Liver (tissue), 9 donors: Measurements from ENCODE around the gene ADRM1. TPM values are rescaled to one million over a fixed set of nuclear protein-coding genes. Genes with fewer than 3 reads are reported as not detected.

Experiments used
- DNase-seq: peaks from one replicate; pipeline ENCODE4 v3.0.0-alpha.2; 2017; ENCODE audit warnings: low spot score
- H3K27ac ChIP-seq, 2 donors: one replicate each; pipeline ENCODE4 v1.7.0; 2013; ENCODE audit warnings: inconsistent platforms in 2 of 2, low read length in 2 of 2, control low read depth in 1 of 2, low read depth in 1 of 2, mild to moderate bottlenecking in 1 of 2
- H3K27me3 ChIP-seq, 4 donors: one replicate each; pipeline versions ENCODE4 v1.6.1 to v1.7.0; 2013; ENCODE audit warnings: low read length in 3 of 4, inconsistent platforms in 1 of 4, mild to moderate bottlenecking in 1 of 4, moderate library complexity in 1 of 4; ENCODE audit not compliant: control insufficient read depth in 4 of 4, insufficient read depth in 4 of 4
- H3K36me3 ChIP-seq, 4 donors: one replicate each; pipeline versions ENCODE4 v1.6.1 to v1.7.0; 2013; ENCODE audit warnings: low read length in 3 of 4, mild to moderate bottlenecking in 3 of 4, low read depth in 1 of 4, moderate library complexity in 1 of 4; ENCODE audit not compliant: control insufficient read depth in 4 of 4, insufficient read depth in 3 of 4
- H3K4me1 ChIP-seq, 4 donors: one replicate each; pipeline versions ENCODE4 v1.6.1 to v1.7.0; 2013; ENCODE audit warnings: low read length in 3 of 4, mild to moderate bottlenecking in 3 of 4, moderate library complexity in 1 of 4; ENCODE audit not compliant: control insufficient read depth in 4 of 4, insufficient read depth in 4 of 4
- H3K4me3 ChIP-seq, 3 donors: one replicate each; pipeline versions ENCODE4 v1.6.1 to v1.7.0; 2013; ENCODE audit warnings: low read length in 3 of 3, control low read depth in 1 of 3, low read depth in 1 of 3, mild to moderate bottlenecking in 1 of 3
- H3K9ac ChIP-seq, 2 donors: one replicate each; pipeline ENCODE4 v1.7.0; 2013; ENCODE audit warnings: low read length in 2 of 2, mild to moderate bottlenecking in 2 of 2, moderate library complexity in 2 of 2, control low read depth in 1 of 2, low read depth in 1 of 2
- H3K9me3 ChIP-seq, 4 donors: one replicate each; pipeline versions ENCODE4 v1.6.1 to v1.7.0; 2013; ENCODE audit warnings: low read length in 3 of 4; ENCODE audit not compliant: control insufficient read depth in 4 of 4
- FOXA1 ChIP-seq: IDR thresholded peaks from 2 replicates; pipeline ENCODE4 v1.6.1; 2016; ENCODE audit warnings: antibody characterized with exemption
- FOXA2 ChIP-seq: IDR thresholded peaks from 2 replicates; pipeline ENCODE4 v1.6.1; 2016; ENCODE audit warnings: antibody characterized with exemption
- GABPA ChIP-seq, 2 donors: IDR thresholded peaks in 1 of 2; conservative IDR thresholded peaks in 1 of 2; 2 replicates each; pipeline ENCODE4 v1.6.1; 2016; ENCODE audit warnings: antibody characterized with exemption in 2 of 2, mild to moderate bottlenecking in 1 of 2, moderate library complexity in 1 of 2
- HNF4G ChIP-seq: IDR thresholded peaks from 2 replicates; pipeline ENCODE4 v1.6.1; 2016; ENCODE audit warnings: antibody characterized with exemption
- JUND ChIP-seq, 2 donors: IDR thresholded peaks; 2 replicates each; pipeline ENCODE4 v1.6.1; 2016; ENCODE audit warnings: antibody characterized with exemption in 2 of 2
- RAD21 ChIP-seq, 2 donors: IDR thresholded peaks; 2 replicates each; pipeline ENCODE4 v1.6.1; 2016; ENCODE audit warnings: antibody characterized with exemption in 2 of 2, mild to moderate bottlenecking in 2 of 2
- RXRA ChIP-seq, 2 donors: IDR thresholded peaks; 2 replicates each; pipeline ENCODE4 v1.6.1; 2017 to 2018; ENCODE audit warnings: antibody characterized with exemption in 2 of 2, mild to moderate bottlenecking in 1 of 2
- SP1 ChIP-seq: IDR thresholded peaks from 2 replicates; pipeline ENCODE4 v1.6.1; 2018; ENCODE audit warnings: antibody characterized with exemption, mild to moderate bottlenecking
- YY1 ChIP-seq: IDR thresholded peaks from 2 replicates; pipeline ENCODE4 v1.6.1; 2016; ENCODE audit warnings: antibody characterized with exemption, mild to moderate bottlenecking
- WGBS: extraction: QIAGEN DNeasy Blood & Tissue Kit; methylation state at CpG from one replicate; pipeline ENCODE4 v1.1.7; 2013; 5-methylcytosine and 5-hydroxymethylcytosine counted together
- polyA plus RNA-seq, 2 donors: library from polyadenylated mRNA; stranded (reverse) in 1 of 2; unstranded in 1 of 2; fragments of 200-250 nt in 1 of 2; fragments of >200 nt in 1 of 2; fragmentation: Nextera tagmentation in 1 of 2; extraction: Ambion mirVana in 1 of 2; gene quantifications; one replicate each; pipeline versions ENCODE4 v1.2.1 to v1.2.3, GENCODE V29; 2013 to 2015
- total RNA-seq, 2 donors: library from RNA; depleted of rRNA; stranded (reverse); fragments of >200 nt; gene quantifications; one replicate each; pipeline ENCODE4 v1.2.3, GENCODE V29; 2014
- TF ChIP-seq, protein P1 (sequence below): IDR thresholded peaks from 2 replicates; pipeline ENCODE4 v1.6.1; 2016; ENCODE audit warnings: antibody characterized with exemption, mild to moderate bottlenecking
- TF ChIP-seq, protein P2 (sequence below): fragments of 150-350 bp; IDR thresholded peaks from 2 replicates; pipeline ENCODE4 v1.5.1; 2017; ENCODE audit warnings: improper control_type of control experiment, low read depth, low read length; ENCODE audit not compliant: missing input control
- TF ChIP-seq, protein P3 (sequence below): IDR thresholded peaks from 2 replicates; pipeline ENCODE4 v1.6.1; 2016; ENCODE audit warnings: antibody characterized with exemption
- donor health status: healthy.
- donor health status: healthy.
- donor health status: healthy.
- donor health status: healthy.
- donor health status: healthy.

ADRM1 gene
- total and polyA plus RNA-seq, 4 donors = 45.3 to 91.0 (median 77.3) TPM

DNA sequence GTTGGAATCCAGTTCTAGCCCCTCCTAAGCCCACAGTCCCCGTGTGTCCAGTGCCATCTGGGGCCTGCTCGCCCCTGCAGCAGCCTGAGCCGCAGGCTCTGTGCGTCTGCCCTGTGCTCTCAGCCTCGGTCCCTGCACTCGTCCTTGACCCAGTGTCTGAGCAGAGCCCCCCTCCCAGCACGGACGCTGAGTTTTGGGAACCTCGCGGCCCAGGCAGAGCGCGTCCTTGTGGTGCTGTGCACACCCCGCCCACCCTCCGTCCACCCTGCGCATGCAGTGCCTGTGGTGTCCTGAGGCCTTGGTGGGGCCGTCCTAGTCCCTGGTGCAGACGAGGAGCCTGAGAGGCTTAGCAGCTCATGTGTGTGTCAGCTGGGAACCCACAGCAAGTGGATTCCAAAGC, 32.9 kb upstream of the ADRM1 start (continued):
- TF ChIP-seq, protein P1, sequence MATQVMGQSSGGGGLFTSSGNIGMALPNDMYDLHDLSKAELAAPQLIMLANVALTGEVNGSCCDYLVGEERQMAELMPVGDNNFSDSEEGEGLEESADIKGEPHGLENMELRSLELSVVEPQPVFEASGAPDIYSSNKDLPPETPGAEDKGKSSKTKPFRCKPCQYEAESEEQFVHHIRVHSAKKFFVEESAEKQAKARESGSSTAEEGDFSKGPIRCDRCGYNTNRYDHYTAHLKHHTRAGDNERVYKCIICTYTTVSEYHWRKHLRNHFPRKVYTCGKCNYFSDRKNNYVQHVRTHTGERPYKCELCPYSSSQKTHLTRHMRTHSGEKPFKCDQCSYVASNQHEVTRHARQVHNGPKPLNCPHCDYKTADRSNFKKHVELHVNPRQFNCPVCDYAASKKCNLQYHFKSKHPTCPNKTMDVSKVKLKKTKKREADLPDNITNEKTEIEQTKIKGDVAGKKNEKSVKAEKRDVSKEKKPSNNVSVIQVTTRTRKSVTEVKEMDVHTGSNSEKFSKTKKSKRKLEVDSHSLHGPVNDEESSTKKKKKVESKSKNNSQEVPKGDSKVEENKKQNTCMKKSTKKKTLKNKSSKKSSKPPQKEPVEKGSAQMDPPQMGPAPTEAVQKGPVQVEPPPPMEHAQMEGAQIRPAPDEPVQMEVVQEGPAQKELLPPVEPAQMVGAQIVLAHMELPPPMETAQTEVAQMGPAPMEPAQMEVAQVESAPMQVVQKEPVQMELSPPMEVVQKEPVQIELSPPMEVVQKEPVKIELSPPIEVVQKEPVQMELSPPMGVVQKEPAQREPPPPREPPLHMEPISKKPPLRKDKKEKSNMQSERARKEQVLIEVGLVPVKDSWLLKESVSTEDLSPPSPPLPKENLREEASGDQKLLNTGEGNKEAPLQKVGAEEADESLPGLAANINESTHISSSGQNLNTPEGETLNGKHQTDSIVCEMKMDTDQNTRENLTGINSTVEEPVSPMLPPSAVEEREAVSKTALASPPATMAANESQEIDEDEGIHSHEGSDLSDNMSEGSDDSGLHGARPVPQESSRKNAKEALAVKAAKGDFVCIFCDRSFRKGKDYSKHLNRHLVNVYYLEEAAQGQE = no peak
- TF ChIP-seq SP1 = no peak

DNA sequence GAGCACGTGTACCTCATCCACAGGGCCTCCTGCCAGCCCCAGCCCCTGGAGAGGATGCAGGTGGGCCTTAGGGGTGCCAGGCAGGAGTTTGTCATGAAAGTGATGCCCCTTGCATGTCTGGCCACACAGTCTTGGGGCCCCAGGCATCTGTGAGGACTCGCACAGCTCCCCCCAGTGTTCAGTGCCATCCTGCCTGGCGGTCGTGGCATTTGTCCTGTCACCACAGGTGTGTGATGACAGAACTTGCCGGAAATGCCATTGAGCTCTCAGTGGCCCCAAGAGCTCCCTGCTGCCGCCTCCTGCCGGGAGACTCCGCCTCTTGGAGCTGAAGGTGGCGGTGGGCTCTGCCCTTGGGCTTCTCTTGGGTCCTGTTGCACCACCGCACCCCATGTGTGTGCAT, 30.6 kb upstream of the ADRM1 start:
- TF ChIP-seq JUND (IDR thresholded peaks at IDR 0.05) (no peak), RXRA (IDR thresholded peaks at IDR 0.05) (no peak), FOXA2 (no peak), SP1 (no peak), RAD21 (IDR thresholded peaks at IDR 0.05) (no peak), GABPA (IDR thresholded peaks at IDR 0.05 in 1 of 2, conservative IDR thresholded peaks at IDR 0.05 in 1 of 2) (no peak), HNF4G (no peak)
- TF ChIP-seq, protein P2, sequence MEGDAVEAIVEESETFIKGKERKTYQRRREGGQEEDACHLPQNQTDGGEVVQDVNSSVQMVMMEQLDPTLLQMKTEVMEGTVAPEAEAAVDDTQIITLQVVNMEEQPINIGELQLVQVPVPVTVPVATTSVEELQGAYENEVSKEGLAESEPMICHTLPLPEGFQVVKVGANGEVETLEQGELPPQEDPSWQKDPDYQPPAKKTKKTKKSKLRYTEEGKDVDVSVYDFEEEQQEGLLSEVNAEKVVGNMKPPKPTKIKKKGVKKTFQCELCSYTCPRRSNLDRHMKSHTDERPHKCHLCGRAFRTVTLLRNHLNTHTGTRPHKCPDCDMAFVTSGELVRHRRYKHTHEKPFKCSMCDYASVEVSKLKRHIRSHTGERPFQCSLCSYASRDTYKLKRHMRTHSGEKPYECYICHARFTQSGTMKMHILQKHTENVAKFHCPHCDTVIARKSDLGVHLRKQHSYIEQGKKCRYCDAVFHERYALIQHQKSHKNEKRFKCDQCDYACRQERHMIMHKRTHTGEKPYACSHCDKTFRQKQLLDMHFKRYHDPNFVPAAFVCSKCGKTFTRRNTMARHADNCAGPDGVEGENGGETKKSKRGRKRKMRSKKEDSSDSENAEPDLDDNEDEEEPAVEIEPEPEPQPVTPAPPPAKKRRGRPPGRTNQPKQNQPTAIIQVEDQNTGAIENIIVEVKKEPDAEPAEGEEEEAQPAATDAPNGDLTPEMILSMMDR = no peak
- 92% methylated on average over 10 of the region's 10 CpGs for WGBS
- peaks cover 10 to 37% (median 21%) of the 10 kb centered on the region in 4 donors for H3K36me3 ChIP-seq

DNA sequence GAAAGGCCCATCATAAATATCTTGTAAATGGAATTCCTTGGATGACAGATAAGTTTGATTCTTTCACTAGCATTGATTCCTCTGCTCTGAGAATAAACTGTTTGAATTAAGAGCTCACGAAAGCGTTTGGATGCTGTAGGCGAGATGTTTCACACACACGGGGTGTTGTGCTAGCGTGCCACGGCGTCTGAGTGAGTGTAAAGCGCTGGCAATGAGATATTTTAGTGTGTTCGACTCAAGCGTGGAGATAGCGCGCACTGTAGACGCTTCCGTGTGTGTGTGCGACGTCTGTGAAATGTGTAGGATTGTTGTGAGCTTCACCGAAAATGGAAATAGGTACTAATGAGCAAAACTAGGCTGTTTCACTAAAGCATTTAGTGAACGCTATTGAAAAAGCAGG, 29.4 kb upstream of the ADRM1 start:
- Histone ChIP-seq H3K27ac (no peak overlapping the region), H3K27me3 (no peaks in the 10 kb centered on the region), H3K4me3 (no peak overlapping the region), H3K36me3 (peaks cover 10 to 39% (median 22%) of the 10 kb centered on the region in 4 donors), H3K9ac (no peak overlapping the region), H3K4me1 (no peaks in the 10 kb centered on the region), H3K9me3 (no peaks in the 10 kb centered on the region)
- 98% methylated on average over 18 of the region's 18 CpGs for WGBS
- DNase-seq = no peak
- TF ChIP-seq RAD21 (IDR thresholded peaks at IDR 0.05) (no peak), GABPA (IDR thresholded peaks at IDR 0.05 in 1 of 2, conservative IDR thresholded peaks at IDR 0.05 in 1 of 2) (no peak), YY1 (no peak), RXRA (IDR thresholded peaks at IDR 0.05) (no peak), FOXA1 (no peak)
- TF ChIP-seq, protein P3, sequence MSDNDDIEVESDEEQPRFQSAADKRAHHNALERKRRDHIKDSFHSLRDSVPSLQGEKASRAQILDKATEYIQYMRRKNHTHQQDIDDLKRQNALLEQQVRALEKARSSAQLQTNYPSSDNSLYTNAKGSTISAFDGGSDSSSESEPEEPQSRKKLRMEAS = no peak
- TF ChIP-seq, protein P1 = no peak

More for the DNA sequence above, 30.6 kb upstream of the ADRM1 start:
- peaks cover 0 to under 1% (median 0%) of the 10 kb centered on the region in 4 donors for H3K4me1 ChIP-seq
- no peak overlapping the region for H3K27ac ChIP-seq
- H3K9ac ChIP-seq = no peak overlapping the region
- no peaks in the 10 kb centered on the region for H3K27me3 ChIP-seq
- no peak overlapping the region for H3K4me3 ChIP-seq
- DNase-seq = no peak
- no peaks in the 10 kb centered on the region for H3K9me3 ChIP-seq
